IPS DF 4.7 (cell line): Measurements from ENCODE around the gene ACP3.

Experiments used
- DNase-seq: peaks from one replicate; pipeline ENCODE4 v3.0.0-alpha.2; 2013; ENCODE audit warnings: low spot score; ENCODE audit errors: extremely low read depth

ACP3 gene

GRCh38 chr3:132405609-132406299, 88.5 kb downstream of the ACP3 start:
- DNase-seq = no peak

- no peak for DNase-seq
These were observed 89.4 kb downstream of the ACP3 start for GRCh38 chr3:132406587-132406986.

- no peak for DNase-seq
These were observed 89.8 kb downstream of the ACP3 start for GRCh38 chr3:132407025-132407424.
